Cardiac fibroblast (primary cell): Measurements from ENCODE around the gene DNAI1.

Source experiments
- DNase-seq, 2 donors: peaks; one replicate each; pipeline versions ENCODE4 v3.0.0 to v3.0.0-alpha.2; 2010; ENCODE audit warnings: low read depth in 2 of 2
- H3K4me3 ChIP-seq, 2 donors: replicated peaks in 1 of 2; 1 replicate in 1 of 2; 2 replicates in 1 of 2; pipeline ENCODE4 v1.5.1; 2011; ENCODE audit warnings: low read depth in 2 of 2, low read length in 2 of 2, mild to moderate bottlenecking in 2 of 2, moderate library complexity in 1 of 2
- TF ChIP-seq, protein P1 (sequence below): IDR thresholded peaks from one replicate; pipeline ENCODE4 v1.5.1; 2011; ENCODE audit warnings: low read depth, mild to moderate bottlenecking, low read length, inconsistent platforms

Gene DNAI1

DNA sequence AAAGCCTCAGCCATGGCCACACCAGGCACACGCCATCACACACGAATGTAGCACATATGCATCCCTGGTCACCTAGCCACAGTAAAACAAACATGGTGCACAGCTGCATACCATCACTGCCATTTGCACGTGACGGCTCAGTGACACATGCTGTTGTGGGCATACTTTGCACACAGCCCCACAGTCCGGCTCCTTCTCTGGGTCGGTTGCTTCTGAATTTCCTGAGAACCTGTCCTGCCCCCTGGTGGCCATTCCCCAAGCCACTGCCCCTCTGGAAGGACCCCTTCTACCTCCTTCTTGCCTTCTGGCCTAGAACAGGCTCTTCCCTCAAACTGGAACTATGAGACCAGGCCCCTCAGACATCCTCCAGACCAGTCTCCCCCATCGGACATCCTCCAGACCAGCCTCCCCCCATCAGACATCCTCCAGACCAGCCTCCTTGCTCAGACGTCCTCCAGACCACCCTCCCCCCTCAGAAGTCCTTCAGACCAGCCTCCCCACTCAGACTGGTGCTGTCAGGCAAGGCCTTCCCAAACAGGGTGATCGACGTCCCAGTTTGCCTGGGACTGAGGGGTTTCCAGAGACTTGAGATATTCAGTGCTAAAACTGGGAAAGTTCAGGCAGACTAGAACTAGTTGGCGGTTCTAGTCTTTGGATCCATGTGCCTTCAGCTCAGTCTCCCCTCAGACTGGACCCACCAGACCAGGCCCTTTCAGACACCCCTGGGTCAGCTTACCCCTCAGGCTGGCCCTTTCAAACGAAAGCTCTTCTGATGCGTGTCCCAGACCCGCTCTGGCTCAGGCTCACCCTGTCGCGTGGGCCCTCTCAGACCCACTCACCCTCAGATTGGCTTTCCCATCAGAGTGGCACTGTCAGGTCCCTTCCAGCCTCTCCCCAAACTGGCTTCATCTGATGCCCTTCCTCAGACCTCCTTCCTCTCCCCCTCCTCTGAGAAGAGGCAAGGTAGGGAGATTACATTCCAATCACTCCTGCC lies 88.5 kb downstream of the DNAI1 start:
- TF ChIP-seq, protein P1, sequence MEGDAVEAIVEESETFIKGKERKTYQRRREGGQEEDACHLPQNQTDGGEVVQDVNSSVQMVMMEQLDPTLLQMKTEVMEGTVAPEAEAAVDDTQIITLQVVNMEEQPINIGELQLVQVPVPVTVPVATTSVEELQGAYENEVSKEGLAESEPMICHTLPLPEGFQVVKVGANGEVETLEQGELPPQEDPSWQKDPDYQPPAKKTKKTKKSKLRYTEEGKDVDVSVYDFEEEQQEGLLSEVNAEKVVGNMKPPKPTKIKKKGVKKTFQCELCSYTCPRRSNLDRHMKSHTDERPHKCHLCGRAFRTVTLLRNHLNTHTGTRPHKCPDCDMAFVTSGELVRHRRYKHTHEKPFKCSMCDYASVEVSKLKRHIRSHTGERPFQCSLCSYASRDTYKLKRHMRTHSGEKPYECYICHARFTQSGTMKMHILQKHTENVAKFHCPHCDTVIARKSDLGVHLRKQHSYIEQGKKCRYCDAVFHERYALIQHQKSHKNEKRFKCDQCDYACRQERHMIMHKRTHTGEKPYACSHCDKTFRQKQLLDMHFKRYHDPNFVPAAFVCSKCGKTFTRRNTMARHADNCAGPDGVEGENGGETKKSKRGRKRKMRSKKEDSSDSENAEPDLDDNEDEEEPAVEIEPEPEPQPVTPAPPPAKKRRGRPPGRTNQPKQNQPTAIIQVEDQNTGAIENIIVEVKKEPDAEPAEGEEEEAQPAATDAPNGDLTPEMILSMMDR: peak; percentile 75
- DNase-seq: peak; percentile 84 to 87
- no peak overlapping the region for H3K4me3 ChIP-seq

DNA sequence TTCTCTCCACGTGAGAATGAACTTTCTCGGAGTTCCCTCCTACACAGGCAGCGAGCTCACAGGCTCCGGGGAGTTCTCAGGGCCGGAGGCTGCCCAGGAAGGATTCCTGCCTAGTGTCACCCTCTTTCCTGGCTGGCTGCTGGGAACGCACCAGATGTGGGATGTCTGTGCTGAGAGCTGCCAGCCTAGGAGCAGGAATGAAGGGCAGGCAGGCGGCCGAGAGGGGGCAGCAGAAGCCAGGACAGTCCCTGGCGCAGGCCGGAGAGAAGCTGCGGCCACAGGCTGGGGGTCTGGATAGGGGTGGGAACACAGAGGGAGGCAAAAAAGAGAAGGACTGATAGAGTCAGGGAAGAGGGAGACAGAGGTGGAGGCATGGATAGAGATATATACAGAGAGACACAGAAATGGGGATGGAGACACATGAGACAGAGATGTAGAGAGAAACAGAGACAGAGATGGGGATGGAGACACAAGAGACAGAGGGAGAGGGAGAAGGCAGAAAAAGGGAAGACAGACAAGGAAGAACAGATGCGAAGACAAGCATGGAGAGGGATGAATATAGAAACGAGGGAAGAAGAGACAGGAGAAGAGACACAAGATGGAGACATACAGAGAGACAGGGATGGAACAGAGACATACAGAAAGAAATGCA lies 89.5 kb downstream of the DNAI1 start:
- DNase-seq: peak; percentile 61 to 78
- TF ChIP-seq, protein P1: peak; percentile 97
- no peak overlapping the region for H3K4me3 ChIP-seq

DNA sequence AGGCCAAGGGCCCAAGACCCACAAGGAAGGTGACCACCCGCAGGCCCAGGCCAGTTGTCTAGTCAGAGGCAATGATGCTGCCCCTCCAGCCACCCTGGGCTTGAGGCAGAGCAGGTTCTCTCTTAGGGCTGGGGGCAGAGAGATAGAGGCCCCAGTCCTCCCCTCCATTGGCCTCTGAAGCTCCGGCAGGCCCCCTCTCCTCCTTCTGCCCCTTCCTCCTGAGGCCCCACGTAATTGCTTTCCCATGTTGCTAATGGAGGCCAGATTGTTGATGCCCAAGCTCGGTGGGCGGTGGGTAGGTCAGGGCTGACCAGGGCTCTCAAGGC lies 90.8 kb downstream of the DNAI1 start:
- TF ChIP-seq, protein P1: no peak
- DNase-seq: no peak
- no peak overlapping the region for H3K4me3 ChIP-seq

DNA sequence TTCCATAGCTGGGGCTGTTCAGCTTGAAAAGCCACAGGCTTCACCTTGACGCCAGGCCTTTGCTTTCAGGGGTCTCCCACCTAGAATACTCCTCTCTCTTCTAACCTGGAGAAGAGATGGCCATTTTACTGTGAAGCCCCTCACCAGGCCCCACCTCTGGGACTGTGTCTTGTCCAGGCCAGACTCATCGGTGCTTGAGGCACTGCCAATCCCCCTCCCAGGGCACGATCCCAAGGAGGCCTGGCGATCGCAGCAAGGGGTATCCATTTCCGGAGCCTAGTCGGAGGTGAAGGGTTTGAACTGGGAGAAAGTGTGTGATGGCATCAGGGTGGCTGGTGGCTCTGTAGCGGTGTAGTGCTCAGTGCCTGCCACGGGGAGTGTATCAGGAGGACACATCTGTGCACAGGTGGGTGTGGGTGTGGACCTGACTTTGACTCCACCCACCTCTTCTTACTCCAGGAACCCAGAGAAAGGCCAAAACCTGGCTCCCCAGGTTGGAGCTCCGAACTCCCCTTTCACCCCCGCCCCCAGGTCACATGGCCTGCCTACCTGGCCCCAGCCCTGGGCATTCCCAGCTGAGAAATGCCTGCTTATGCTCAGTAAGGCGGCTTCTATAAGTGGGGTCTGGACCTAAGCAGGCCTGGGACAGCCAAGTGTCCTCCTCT lies 91.5 kb downstream of the DNAI1 start:
- no peak for DNase-seq
- TF ChIP-seq, protein P1: no peak
- H3K4me3 ChIP-seq: no peak overlapping the region

DNA sequence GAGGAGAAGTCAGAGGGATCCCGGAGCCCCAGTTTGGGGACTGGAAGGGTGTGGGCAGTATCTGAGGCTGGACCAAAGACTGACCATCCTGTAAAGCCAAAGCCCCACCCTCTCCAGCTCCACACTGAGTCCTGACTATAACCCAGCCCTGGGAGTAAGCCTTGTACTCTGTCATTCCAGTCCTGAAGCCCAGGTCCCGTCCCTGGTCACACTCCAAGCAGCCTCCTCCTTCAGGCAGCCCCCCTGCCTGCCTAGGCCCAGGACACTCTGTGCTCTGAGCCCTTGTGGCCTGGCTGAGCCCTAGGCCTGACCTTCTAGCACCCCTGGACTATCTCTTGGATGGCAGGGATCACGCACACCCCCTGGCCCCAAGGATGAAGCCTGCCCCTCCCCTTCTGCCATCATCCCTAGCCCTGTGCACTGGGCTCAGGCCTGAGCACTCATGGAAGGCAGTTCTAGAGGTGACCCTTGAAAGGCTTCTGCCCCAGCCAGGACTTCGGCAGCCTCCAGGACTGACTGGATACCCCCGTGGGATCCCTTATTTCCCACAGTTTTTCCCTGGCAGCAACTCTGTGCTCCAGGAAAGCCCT lies 92.2 kb downstream of the DNAI1 start:
- TF ChIP-seq, protein P1: no peak
- DNase-seq: no peak
- no peak overlapping the region for H3K4me3 ChIP-seq

DNA sequence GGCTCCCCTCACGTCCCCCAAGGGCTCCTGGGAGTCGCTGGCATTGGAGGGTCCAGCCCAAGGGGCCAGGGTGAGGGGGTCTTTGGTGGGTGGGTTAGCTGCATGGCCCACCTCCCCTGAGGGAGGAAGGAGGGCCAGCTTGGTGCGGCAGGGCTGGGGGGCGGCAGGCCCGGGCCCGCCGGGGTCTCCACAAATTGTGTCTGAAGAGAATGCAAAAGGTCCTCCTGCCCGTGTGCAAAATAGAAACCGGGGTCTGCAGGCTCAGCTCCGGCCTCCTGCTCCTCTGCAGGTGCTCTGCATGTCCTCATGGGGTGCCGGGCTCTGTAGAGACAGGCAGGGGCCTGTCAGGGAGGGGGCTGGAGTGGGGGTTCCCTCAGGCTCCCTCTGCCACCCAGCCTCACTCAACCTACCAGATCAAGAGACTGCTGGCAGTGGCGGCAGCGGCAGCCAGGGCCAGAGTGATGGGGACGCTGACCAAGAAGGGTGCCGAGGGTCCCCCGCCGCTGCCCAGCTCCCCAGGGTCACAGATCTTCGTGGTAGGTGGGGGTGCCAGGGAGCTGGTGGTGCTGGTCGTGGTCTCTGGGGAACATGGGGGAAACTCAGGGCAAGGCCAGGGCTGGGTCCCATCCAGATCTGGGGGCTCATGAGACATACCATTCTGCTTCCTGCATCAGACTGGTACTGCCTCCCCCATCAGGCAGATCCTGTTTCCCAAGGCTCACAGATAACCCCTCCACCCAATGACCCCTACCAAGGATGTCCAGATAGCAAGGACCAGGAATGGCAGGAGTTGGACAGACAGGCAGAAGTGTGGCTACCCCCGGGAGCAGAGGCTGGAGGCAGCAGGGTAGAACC lies 93.4 kb downstream of the DNAI1 start:
- DNase-seq: no peak
- no peak overlapping the region for H3K4me3 ChIP-seq
- TF ChIP-seq, protein P1: no peak
